NK-92 treated with Interleukin-12 subunit alpha and Interleukin-12 subunit beta, amount 100 ng/mL, for 24 hours (cell line): ENCODE data around the gene KAT2A.

Experiments
- DNase-seq: peaks from one replicate; lab custom pipeline; 2025; lab: John Stamatoyannopoulos, UW

KAT2A gene

GRCh38 chr17:42114118-42114517, 7.0 kb downstream of the KAT2A start:
- DNase-seq: no peak

GRCh38 chr17:42113293-42114069, 7.7 kb downstream of the KAT2A start:
- no peak for DNase-seq

GRCh38 chr17:42112552-42113176, 8.5 kb downstream of the KAT2A start, which contains the start of gene DHX58:
Gene DHX58, minus strand, starts transcription at chr17:42112714. Its CDS starts 822 bp downstream, at chr17:42111892.
- DNase-seq: peak; percentile 58

GRCh38 chr17:42111871-42112551, 9.2 kb downstream of the KAT2A start:
- no peak for DNase-seq

- DNase-seq: no peak
Measured at GRCh38 chr17:42111265-42111636, 9.9 kb downstream of the KAT2A start.

- no peak for DNase-seq
Measured at GRCh38 chr17:42110301-42111264, 10.6 kb downstream of the KAT2A start.

- DNase-seq: no peak
Measured at GRCh38 chr17:42109086-42109485, 12.1 kb downstream of the KAT2A start.

- no peak for DNase-seq
Measured at GRCh38 chr17:42107597-42108576, 13.3 kb downstream of the KAT2A start.

- DNase-seq: no peak
Measured at GRCh38 chr17:42107124-42107523, 14.0 kb downstream of the KAT2A start.

- no peak for DNase-seq
Measured at GRCh38 chr17:42106009-42106408, 15.2 kb downstream of the KAT2A start.

GRCh38 chr17:42104264-42104663, 16.9 kb downstream of the KAT2A start:
- no peak for DNase-seq

GRCh38 chr17:42103221-42103954, 17.8 kb downstream of the KAT2A start:
- DNase-seq: no peak

GRCh38 chr17:42101513-42102292, 19.5 kb downstream of the KAT2A start:
- DNase-seq: peak; percentile 46

GRCh38 chr17:42098730-42099399, 22.3 kb downstream of the KAT2A start:
- DNase-seq: no peak

GRCh38 chr17:42097691-42098631, 23.2 kb downstream of the KAT2A start, which contains the start of gene ZNF385C:
Gene ZNF385C, minus strand, starts transcription at chr17:42098473. Its CDS starts 35,417 bp downstream, at chr17:42063056.
- no peak for DNase-seq

GRCh38 chr17:42096360-42097111, 24.6 kb downstream of the KAT2A start:
- no peak for DNase-seq
